H9 (cell line): ENCODE results near the gene GRAMD1B. TPM values are rescaled to one million over a fixed set of nuclear protein-coding genes. Genes with fewer than 3 reads are reported as not detected.
A peak's percentile ranks its signal among the peaks of the same experiment; 100 is the strongest.

Experiments
- DNase-seq: peaks from one replicate; pipeline ENCODE4 v3.0.0-alpha.2; 2017
- H2AFZ ChIP-seq: one replicate; pipeline ENCODE4 v1.6.1; 2013; ENCODE audit warnings: mild to moderate bottlenecking, low read length, control low read depth, moderate library complexity
- H2AK5ac ChIP-seq: 2 replicates; pipeline ENCODE4 v1.6.1; 2013; ENCODE audit warnings: low read length, control low read depth, mixed read lengths; ENCODE audit not compliant: insufficient read length
- H2BK120ac ChIP-seq: one replicate; pipeline ENCODE4 v1.6.1; 2013; ENCODE audit warnings: low read depth, mild to moderate bottlenecking, low read length, control low read depth, inconsistent platforms; ENCODE audit not compliant: poor library complexity, severe bottlenecking
- H2BK12ac ChIP-seq: 2 replicates; pipeline ENCODE4 v1.6.1; 2013; ENCODE audit warnings: low read length, control low read depth, mixed read lengths, low read depth; ENCODE audit not compliant: insufficient read length
- H2BK15ac ChIP-seq: 2 replicates; pipeline ENCODE4 v1.6.1; 2013; ENCODE audit warnings: low read depth, low read length, control low read depth
- H2BK20ac ChIP-seq: one replicate; pipeline ENCODE4 v1.6.1; 2013; ENCODE audit warnings: low read depth, mild to moderate bottlenecking, low read length, control low read depth, inconsistent platforms; ENCODE audit not compliant: poor library complexity, severe bottlenecking
- H2BK5ac ChIP-seq: 2 replicates; pipeline ENCODE4 v1.6.1; 2013; ENCODE audit warnings: low read length, control low read depth, mixed read lengths; ENCODE audit not compliant: insufficient read length
- H3K14ac ChIP-seq: 2 replicates; pipeline ENCODE4 v1.6.1; 2013; ENCODE audit warnings: low read length, control low read depth; ENCODE audit not compliant: insufficient read depth
- H3K18ac ChIP-seq: 2 replicates; pipeline ENCODE4 v1.6.1; 2013; ENCODE audit warnings: low read depth, mild to moderate bottlenecking, mixed read lengths, low read length, control low read depth; ENCODE audit not compliant: insufficient read length
- H3K23ac ChIP-seq: 2 replicates; pipeline ENCODE4 v1.6.1; 2013; ENCODE audit warnings: low read length, control low read depth, mixed read lengths, low read depth; ENCODE audit not compliant: insufficient read length
- H3K23me2 ChIP-seq: 2 replicates; pipeline ENCODE4 v1.6.1; 2013; ENCODE audit warnings: low read depth, mild to moderate bottlenecking, mixed read lengths, low read length, control low read depth; ENCODE audit not compliant: insufficient read length, poor library complexity, severe bottlenecking
- H3K27ac ChIP-seq: 2 replicates; pipeline ENCODE4 v1.5.1; 2013; ENCODE audit warnings: low read length, control low read depth, mixed read lengths, low read depth; ENCODE audit not compliant: insufficient read length
- H3K27me3 ChIP-seq: 2 replicates; pipeline ENCODE4 v1.6.1; 2013; ENCODE audit warnings: low read length, control low read depth, inconsistent platforms; ENCODE audit not compliant: insufficient read depth
- H3K4ac ChIP-seq: 2 replicates; pipeline ENCODE4 v1.6.1; 2013; ENCODE audit warnings: low read depth, mild to moderate bottlenecking, control low read depth, inconsistent platforms, low read length, moderate library complexity
- H3K4me1 ChIP-seq: 2 replicates; pipeline ENCODE4 v1.6.1; 2013; ENCODE audit warnings: low read length, control low read depth, inconsistent platforms; ENCODE audit not compliant: insufficient read depth
- H3K4me2 ChIP-seq: 2 replicates; pipeline ENCODE4 v1.6.1; 2013; ENCODE audit warnings: low read length, control low read depth, mixed read lengths; ENCODE audit not compliant: insufficient read length, insufficient read depth
- H3K56ac ChIP-seq: 2 replicates; pipeline ENCODE4 v1.6.1; 2013; ENCODE audit warnings: low read depth, mild to moderate bottlenecking, mixed read lengths, low read length, control low read depth; ENCODE audit not compliant: insufficient read length
- H3K79me1 ChIP-seq: 2 replicates; pipeline ENCODE4 v1.6.1; 2013; ENCODE audit warnings: low read depth, mild to moderate bottlenecking, moderate library complexity, low read length, control low read depth, inconsistent platforms; ENCODE audit not compliant: insufficient read depth, poor library complexity, severe bottlenecking
- H3K79me2 ChIP-seq: 2 replicates; pipeline ENCODE4 v1.6.1; 2013; ENCODE audit warnings: low read length, control low read depth, inconsistent platforms; ENCODE audit not compliant: insufficient read depth
- H3K9ac ChIP-seq: 2 replicates; pipeline ENCODE4 v1.6.1; 2013; ENCODE audit warnings: low read length, control low read depth, mixed read lengths; ENCODE audit not compliant: insufficient read length; ENCODE audit errors: extremely low read depth
- H3K9me3 ChIP-seq: one replicate; pipeline ENCODE4 v1.6.1; 2013; ENCODE audit warnings: low read depth, low read length, inconsistent platforms; ENCODE audit not compliant: control insufficient read depth
- H3T11ph ChIP-seq: one replicate; pipeline ENCODE4 v1.6.1; 2013; ENCODE audit warnings: mild to moderate bottlenecking, low read length, control low read depth, inconsistent platforms
- H4K20me1 ChIP-seq: one replicate; pipeline ENCODE4 v1.6.1; 2013; ENCODE audit not compliant: control insufficient read depth, insufficient read length, insufficient read depth
- H4K5ac ChIP-seq: 2 replicates; pipeline ENCODE4 v1.6.1; 2013; ENCODE audit warnings: low read depth, mild to moderate bottlenecking, mixed read lengths, low read length, control low read depth; ENCODE audit not compliant: insufficient read length
- H4K8ac ChIP-seq: replicated peaks from 2 replicates; pipeline ENCODE4 v1.6.1; 2013; ENCODE audit warnings: low read length, control low read depth, mixed read lengths, low read depth; ENCODE audit not compliant: insufficient read length
- H4K91ac ChIP-seq: 2 replicates; pipeline ENCODE4 v1.6.1; 2013; ENCODE audit warnings: low read depth, mild to moderate bottlenecking, moderate library complexity, mixed read lengths, low read length, control low read depth; ENCODE audit not compliant: insufficient read length
- H3K27ac Mint-ChIP-seq, 3 experiments: 2 replicates in 2 of 3; 3 replicates in 1 of 3; pipeline ENCODE4 v1.8.0; 2020 to 2021; ENCODE audit warnings: mixed read lengths in 3 of 3, mild to moderate bottlenecking in 1 of 3, moderate library complexity in 1 of 3
- H3K27me3 Mint-ChIP-seq: 2 replicates; pipeline ENCODE4 v1.8.0; 2021; ENCODE audit warnings: low read depth, mild to moderate bottlenecking, moderate library complexity, mixed read lengths
- H3K36me3 Mint-ChIP-seq, 3 experiments: 2 replicates in 2 of 3; 3 replicates in 1 of 3; pipeline ENCODE4 v1.8.0; 2020 to 2021; ENCODE audit warnings: low read depth in 3 of 3, mixed read lengths in 3 of 3; ENCODE audit not compliant: insufficient read depth in 1 of 3
- H3K4me1 Mint-ChIP-seq, 2 experiments: 2 replicates each; pipeline ENCODE4 v1.8.0; 2020; ENCODE audit warnings: mixed read lengths in 2 of 2
- H3K4me3 Mint-ChIP-seq, 2 experiments: 2 replicates in 1 of 2; 3 replicates in 1 of 2; pipeline ENCODE4 v1.8.0; 2020 to 2021; ENCODE audit warnings: mild to moderate bottlenecking in 2 of 2, mixed read lengths in 2 of 2, moderate library complexity in 1 of 2
- H3K9me3 Mint-ChIP-seq, 2 experiments: 2 replicates in 1 of 2; 3 replicates in 1 of 2; pipeline ENCODE4 v1.8.0; 2020; ENCODE audit warnings: mild to moderate bottlenecking in 2 of 2, mixed read lengths in 2 of 2, moderate library complexity in 1 of 2
- CTCF ChIP-seq: fragments of 200-600 bp; sonication (generic); conservative IDR thresholded peaks from 3 replicates; pipeline ENCODE4 v1.8.0; 2021; ENCODE audit warnings: antibody characterized with exemption, mild to moderate bottlenecking
- WGBS: extraction: QIAGEN DNeasy Blood & Tissue Kit; methylation state at CpG from one replicate; pipeline ENCODE4 v1.1.7; 2013; ENCODE audit warnings: missing lambda C conversion rate, low lambda C conversion rate, mixed read lengths; ENCODE audit not compliant: insufficient read length; ENCODE audit errors: extremely low coverage; 5-methylcytosine and 5-hydroxymethylcytosine counted together
- total RNA-seq: library from RNA; stranded (reverse); gene quantifications from 2 replicates; pipeline ENCODE4 v1.2.1, GENCODE V29; 2021

GRAMD1B gene
- total RNA-seq, 1 experiment from 2014 or later, result 25.9 TPM

GRCh38 chr11:123407996-123408597, 22.0 kb upstream of the GRAMD1B start:
- Mint-ChIP-seq H3K27ac (peak overlapping the region in 1 of 3 experiments; percentile 32; a peak in 2 of 7 replicates), H3K36me3 (no peaks in the 10 kb centered on the region), H3K27me3 (peaks cover 77% of the 10 kb centered on the region), H3K9me3 (no peaks in the 10 kb centered on the region; a peak in 2 of 5 replicates), H3K4me1 (peaks cover 40 to 52% of the 10 kb centered on the region in 2 experiments), H3K4me3 (peak overlapping the region in 1 of 2 experiments; percentile 24; a peak in 1 of 5 replicates)
- Histone ChIP-seq H2BK20ac (no peak overlapping the region), H2BK12ac (no peak overlapping the region), H3K56ac (no peak overlapping the region), H3K9me3 (no peaks in the 10 kb centered on the region), H3K23ac (no peak overlapping the region), H2AK5ac (no peak overlapping the region), H4K91ac (no peak overlapping the region), H3K4me2 (no peak overlapping the region), H3K14ac (no peak overlapping the region), H2BK5ac (no peak overlapping the region), H2AFZ (no peak overlapping the region), H3K27me3 (no peaks in the 10 kb centered on the region; the same call in 1 of the 2 replicates), H3K18ac (no peak overlapping the region), H3K23me2 (no peaks in the 10 kb centered on the region), H4K5ac (no peak overlapping the region), H2BK15ac (no peak overlapping the region), H3K4ac (no peak overlapping the region), H3T11ph (no peak overlapping the region), H4K8ac (no peak overlapping the region), H3K27ac (no peak overlapping the region), H2BK120ac (no peak overlapping the region), H4K20me1 (no peaks in the 10 kb centered on the region), H3K79me1 (no peaks in the 10 kb centered on the region), H3K9ac (no peak overlapping the region), H3K4me1 (peaks cover 5% of the 10 kb centered on the region; the same call in 1 of the 2 replicates), H3K79me2 (no peaks in the 10 kb centered on the region)
- DNase-seq, result no peak
- no CpG with 5 or more reads among the region's 7 CpGs for WGBS
- TF ChIP-seq CTCF, result no peak
